T-helper 22 cell (primary cell): ENCODE measurements around the gene CACNA1D.

Experiments used
- DNase-seq: peaks from one replicate; pipeline ENCODE4 v3.0.0-alpha.2; 2020; ENCODE audit warnings: low read depth

Gene CACNA1D

DNA sequence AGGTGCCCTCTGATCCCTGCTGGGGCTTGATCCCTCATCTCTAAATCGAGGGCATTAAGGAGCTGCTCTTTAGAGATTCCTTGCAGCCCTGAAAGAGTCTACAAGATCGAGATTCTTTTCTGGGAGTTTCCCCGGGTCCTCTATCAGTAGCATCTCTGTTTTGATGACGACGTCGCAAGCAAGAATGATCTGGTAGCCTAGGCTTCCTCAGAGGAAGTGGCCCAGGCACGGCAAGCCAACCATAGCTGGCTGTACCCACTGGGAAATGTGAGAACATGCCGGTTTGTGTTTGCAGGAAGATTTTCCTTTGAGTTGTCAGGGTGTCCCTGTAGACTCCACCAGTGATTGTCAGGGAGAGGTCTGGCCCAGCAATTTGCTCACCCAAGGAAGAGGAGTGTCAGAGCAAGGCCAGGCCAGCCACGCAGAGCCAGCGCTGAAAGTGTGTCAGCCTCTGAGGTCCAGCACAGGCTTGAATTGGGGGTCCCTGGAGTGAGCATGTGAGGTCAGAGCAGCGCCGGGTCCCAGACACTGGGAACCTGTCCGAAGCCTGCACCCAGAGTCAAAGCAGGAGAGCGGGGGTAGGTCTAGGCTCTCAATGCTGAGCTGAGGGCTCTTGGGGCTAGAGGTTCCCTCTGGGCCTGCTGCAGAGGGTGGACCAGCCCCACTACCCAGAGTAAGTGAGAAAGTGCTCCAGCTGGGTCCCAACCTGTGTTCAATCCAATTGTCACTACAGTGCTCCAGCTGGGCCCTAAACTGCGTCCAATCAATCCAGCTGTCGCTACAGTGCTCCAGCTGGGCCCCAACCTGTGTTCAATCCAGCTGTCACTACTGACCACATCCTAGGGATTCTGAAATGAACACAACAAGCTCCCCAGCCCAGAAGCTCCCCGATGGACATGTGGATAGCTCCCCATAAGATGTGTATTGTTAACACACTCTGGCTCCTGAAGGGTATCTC is 256.1 kb downstream of the CACNA1D start:
- DNase-seq, result peak; percentile 13

DNA sequence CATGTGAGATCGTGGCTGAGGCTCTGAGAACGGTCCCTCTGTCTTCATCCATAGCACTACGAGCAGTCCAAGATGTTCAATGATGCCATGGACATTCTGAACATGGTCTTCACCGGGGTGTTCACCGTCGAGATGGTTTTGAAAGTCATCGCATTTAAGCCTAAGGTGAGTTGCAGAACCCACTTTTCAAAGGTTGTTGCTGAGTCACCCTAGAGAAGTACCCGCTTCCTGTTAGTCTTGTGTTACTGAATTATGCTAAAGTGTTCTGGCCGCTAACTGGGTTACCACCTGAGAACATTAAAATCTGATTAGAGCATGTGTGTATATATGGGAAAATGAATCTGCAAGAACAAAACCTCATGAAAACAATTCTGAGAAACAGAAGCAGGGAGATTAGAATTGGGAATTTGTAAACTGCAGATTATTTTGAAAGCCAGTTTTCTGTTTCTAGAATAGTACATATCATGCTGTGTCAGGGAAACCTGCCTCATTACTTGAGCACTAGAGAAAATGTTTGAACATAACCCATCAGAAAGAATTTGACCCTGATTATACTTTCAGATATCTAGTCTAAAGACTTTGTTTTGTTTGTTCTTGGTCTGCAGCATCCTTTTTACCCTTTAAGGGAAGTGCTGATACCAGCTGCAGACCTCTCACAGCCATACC is 259.2 kb downstream of the CACNA1D start:
- no peak for DNase-seq

DNA sequence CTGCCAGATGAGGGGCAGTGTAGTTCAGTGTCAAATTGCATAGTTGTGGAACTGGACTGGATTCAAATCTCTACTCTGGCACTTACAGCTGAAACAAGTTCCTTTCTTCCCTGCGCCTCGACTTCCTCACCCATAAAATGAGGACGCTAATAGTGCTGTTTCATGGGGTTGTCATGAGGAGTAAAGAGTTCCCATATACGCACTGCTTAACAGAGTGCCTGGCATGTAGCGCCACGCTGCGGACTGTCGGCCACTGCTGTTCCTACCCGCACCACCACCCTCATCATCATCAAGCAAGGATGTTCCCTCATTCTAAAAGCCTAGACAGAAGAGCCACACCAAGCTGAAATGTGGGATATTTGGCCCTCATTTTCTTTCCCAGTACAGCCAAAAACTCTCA is 259.9 kb downstream of the CACNA1D start:
- no peak for DNase-seq

DNA sequence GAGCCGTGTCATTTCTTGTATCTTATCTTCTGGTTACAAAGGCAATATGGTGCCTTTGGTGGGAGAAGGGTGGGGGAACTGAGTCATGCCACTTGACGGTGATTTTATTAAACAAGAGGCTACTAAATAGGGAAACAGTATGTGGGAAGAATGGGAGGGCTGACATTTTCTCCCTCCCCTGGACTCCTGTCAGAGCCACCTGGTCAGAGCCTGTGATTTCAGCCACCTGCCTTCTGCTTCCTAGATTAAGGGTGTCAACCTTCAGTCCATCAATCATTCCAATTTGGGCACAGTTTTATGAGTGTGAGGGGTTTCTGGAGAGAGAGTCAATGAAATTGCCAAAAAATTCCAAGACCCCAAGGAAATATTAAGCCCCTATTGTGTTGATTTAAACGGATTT is 264.4 kb downstream of the CACNA1D start:
- DNase-seq, result no peak

DNA sequence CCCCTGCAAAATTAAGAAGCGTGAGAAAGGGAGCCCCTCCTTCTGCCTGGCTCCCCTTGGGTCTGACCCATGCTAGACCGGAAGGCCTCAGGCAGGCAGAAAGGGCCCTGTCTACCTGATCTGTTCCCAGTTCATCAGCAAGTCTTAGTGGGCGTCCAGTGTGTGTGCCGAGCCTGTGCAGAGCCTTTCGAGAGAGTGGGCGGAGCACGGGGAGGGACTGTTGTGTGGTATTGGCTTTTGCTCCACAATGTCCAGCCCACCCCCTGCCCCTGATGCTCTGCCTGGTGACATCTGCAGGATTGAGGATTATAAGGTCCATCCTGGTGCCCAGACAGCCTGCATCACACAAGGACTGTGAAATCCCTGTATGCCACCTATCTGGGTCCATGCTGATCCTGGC is 268.9 kb downstream of the CACNA1D start:
- DNase-seq, result no peak

DNA sequence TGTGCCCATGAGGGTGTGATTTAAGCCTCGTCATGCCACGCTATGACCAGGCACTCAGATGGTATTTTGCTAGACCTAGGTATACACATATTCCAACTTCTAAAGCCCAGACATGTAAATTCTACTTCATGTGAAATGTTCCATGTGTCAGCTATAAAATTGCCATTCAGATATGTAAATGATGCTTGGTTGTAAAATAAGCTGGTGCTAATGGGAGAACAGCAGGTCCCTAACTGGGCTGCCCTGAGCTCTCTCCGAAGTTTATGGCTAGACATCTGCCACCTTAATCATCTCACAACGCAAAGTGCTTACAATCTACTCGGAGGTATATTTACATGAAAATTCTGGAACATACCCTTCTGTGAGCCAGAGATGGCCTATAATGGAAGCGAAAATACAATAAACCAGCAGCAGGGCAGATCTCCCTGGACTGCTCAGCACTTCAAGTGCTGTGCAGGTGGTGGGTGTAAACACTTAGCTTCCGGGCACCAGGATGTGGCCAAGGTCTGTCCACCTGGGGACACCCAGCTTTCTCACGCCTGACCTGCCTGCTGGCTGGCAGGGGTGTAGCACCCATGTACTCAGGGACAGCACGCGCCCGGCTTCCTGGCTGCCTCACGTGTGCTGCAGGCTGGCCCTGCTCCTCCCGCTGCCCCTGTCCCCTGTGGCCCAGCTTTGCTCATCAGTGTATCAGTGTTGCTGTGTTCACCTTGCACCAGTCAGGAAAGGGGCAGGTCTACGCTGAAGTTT is 269.8 kb downstream of the CACNA1D start:
- DNase-seq, result no peak

DNA sequence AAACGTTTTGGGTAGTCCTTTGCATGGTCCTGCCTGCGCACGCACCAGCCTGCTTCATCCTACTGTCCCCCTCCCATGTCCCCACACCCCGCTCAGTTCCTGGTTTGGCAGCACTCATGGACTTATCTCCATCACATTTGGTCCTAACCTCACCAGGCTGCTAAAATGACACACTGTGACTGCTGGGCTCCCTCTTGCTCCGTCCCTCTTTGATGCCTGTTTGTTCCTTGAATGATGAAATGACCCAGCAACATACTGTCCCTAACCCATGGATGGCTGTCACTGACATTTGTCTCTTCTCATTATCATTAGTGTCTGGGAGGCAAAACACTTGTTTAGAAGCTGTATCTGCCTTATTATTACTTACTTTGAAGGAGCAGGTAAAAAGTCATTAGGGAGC is 271.3 kb downstream of the CACNA1D start:
- DNase-seq, result no peak

DNA sequence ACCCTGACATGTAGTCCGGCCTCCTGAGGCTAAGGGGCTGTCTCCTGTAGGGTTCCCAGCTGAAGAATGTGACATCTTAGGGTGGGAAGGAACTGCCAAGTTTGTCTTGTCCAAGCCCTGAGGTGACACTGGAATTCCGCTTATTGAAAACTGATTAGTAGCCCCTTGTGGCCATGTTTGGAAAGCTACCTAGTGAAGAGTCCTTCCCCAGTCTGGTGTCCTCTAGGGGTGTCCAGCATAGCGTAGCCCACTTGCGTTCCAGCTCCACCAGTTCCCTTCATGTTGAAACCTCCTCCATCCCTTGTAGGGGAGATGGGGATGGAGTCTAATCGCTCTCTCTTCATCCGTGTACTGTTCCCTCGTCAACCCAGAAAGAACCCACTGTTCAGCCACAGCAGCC is 272.3 kb downstream of the CACNA1D start:
- no peak for DNase-seq

DNA sequence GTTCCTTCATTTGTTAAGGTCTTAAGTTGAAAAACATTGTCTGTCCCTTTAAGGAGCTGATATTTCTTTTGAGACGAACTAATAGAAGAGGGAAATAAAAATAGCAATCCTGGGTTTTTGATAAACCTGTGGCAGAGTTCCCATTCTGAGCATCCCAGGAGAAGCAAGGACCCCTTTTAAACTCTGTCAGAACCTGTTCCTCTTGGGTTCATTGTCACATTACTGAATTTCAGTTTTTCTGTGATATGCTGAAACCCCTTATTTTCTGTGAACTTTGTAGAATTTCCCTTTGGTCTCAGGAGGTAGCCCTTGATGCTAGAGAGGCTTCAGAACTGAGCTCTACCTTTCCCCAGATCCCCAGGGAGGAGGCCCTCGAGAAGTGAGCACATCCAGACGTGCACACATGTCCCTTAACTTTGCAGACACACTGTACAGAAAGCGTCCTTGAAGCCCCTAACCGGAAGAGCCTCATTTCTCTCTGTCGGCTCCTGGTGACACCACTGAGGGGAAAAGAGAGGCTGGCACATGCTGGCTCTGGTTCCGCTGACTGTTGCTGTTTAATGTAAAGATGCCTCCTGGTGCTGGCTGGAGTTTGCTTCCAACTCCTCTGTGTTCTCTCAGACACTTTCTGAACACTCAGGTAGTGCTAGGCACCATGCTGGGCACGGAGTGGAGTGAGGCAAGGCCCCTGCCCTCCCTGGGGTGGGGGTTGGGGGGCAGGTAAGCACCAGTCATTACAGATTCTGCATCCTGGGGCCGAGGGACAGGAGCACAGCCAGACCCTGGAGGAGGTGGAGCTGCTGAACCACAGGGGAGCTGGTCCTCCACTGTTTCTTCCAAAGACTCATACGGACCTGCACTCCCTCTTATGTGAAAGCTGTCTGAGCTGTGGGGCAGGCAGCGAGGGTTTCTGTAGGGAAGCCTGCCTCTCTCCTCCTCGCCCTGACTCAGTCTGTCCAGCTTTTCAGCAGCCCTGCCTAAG is 274.4 kb downstream of the CACNA1D start:
- no peak for DNase-seq

DNA sequence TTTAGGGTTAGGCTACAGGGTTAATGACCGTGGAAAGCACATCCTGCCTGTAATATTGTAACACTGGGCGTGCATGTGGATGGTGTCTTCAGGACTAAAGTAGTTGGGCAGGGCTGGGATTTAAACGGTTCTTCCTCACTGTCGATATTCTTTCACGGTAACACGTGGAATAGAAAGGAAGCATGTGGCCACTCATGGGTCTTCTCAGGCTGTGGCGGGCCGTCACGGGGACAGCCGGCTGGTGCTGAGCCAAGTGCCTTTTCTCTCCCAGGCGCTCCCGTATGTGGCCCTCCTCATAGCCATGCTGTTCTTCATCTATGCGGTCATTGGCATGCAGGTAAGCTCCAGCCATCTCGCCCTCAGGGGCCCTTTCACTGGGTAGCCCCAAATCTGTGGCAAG is 278.2 kb downstream of the CACNA1D start:
- DNase-seq, result no peak

DNA sequence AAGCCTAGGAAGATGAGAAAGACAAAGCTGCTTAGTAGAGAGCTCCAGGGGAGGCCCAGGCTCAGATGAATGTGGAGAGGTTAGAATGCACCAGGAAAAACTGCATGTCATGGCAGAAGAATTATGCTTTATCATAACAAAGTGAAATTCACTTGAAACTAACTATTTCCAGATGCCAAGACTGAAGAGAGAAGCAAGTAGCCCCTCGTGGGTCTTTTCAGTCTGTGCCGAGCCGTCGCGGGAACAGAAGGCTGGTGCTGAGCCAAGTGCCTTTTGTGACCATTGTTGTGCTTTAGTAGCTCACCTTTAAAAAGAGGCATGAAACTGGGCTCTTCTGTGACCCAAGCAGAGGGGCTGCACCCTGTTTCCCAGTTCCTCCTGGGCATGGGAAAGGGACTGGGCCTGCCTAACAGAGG is 278.6 kb downstream of the CACNA1D start:
- DNase-seq, result no peak

DNA sequence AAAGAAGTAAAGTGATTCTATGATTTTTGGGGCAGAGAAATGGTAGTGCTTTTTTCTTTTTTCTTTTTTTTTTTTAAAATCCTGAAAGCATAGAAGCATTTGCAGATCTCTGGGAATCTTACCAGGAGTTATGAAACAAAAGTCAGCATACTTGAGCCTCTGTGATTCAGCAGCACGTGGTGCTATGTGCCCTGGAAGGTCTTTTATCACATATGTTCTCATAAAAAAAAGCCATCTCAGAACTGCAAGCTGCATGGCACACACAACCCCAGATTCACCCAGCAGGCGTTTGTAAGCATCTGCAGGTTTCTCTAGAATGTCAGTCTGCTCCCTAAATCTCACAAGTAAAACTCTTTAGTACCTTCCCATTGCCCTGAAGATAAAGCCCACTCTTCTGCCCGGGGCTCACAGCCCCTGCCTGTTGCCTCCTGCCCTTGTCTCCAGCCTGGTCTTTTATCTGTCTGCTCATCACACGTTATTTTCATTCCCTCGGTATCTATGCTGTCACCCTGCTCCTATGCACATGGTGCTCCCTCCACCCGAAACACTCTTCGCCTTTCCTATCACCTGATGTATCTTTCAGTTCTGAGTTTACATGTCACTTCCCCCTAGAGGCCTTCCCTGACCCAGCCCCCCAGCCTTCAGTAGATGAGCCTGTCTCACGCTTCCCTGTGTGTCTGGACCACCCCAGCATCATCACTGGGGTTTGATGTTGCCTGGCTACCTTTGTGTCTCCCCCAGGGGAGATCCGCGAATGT is 279.4 kb downstream of the CACNA1D start:
- no peak for DNase-seq

DNA sequence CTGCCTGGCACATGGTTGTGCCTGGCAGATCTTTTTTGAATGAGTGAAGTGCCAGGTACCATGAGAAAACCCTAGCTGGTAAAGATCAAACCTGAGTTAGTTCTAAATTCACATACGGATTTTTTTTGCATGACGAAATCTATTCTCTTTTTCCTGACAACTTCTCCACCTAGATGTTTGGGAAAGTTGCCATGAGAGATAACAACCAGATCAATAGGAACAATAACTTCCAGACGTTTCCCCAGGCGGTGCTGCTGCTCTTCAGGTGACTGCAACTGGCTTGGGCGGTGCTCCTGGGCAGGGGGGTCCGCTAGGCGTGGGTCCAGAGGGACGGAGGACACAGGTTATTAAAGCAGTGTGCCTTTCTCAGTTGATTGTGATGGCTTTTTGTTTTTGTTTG is 280.0 kb downstream of the CACNA1D start:
- no peak for DNase-seq

DNA sequence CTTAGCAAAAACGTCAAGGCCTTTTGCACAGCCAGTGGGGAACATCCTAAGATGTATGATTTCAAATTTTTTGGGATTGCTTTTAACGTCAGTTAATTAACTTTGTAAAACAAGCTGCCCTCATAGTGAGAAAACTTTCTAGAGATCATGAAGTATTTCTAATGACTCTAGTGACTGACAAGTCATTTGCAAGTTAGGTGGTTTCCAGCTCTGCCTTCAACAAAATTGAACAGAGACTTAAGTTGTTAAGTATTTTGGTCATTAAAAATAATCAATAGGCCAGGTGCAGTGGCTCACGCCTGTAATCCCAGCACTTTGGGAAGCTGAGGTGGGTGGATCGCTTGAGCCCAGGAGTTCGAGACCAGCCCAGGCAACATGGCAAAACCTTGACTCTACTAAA is 280.6 kb downstream of the CACNA1D start:
- DNase-seq, result no peak

DNA sequence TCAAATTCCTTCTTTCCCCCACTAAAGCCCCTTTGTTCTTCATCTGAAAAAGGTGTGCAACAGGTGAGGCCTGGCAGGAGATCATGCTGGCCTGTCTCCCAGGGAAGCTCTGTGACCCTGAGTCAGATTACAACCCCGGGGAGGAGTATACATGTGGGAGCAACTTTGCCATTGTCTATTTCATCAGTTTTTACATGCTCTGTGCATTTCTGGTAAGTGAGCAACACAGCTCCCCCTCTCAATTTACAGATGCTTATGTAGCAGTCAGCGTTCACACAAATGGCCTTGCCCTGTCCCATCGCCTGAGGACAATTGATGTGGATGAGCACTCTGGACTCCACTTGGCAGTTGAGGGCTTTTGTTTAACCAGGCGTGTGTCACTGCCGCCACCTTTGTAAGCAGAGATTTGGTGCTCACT is 281.4 kb downstream of the CACNA1D start:
- DNase-seq, result no peak

DNA sequence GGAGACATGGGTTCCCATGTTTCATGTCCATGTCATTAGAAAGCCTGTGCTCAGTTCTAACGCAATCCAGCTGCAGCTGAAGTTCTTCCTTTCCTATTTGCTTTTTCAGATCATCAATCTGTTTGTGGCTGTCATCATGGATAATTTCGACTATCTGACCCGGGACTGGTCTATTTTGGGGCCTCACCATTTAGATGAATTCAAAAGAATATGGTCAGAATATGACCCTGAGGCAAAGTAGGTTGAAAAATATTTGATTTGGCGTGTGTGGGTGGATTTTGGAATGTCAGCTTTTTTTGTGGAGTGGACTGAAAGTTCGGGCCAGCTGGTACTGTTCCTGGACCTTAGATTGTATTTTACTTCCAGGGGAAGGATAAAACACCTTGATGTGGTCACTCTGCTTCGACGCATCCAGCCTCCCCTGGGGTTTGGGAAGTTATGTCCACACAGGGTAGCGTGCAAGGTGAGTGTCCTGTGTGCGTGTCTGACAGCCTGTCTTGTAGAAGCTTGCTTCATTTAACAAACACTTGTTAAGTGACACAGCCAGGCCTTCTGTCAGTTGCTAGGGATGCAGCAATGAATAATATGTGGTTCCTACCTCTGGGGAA is 282.2 kb downstream of the CACNA1D start:
- DNase-seq, result no peak

DNA sequence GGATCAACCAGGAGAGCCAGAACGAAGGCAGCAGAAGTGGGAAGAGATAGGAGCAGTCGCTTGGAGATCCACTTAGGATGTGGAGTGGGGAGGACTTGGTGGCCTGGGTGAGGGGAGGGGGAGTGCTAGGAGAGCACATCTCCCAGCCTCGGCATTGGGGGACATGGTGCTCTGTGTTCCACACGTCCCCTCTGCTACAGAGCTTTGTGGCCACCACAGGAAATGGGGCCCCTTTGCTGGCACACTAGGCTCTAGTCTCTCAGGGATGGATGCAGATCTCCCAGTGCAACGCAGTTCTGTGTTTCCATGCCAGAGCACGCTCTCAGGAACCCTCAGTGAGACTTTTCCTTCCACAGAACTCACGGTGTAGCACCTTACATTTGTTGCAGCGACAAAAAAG is 283.1 kb downstream of the CACNA1D start:
- DNase-seq, result no peak

DNA sequence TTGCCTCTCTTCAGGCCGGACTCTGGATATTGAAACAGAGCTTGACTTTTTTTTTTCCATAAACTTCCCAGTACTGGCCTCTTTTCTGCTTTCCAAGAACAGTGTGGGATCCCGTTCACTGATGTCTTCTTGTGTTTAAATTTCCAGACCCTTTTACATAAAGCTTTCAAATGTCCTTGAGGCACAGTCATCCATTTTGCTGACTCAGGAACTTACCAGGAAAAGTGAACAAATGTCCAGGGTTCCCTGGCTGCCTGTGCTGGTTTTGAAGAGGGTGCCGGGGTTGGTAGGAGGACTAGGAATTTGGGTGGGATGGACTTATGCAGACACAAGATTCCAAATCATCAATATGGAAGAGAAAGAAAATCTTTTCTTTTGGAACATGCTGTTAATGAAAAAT is 283.7 kb downstream of the CACNA1D start:
- DNase-seq, result no peak

DNA sequence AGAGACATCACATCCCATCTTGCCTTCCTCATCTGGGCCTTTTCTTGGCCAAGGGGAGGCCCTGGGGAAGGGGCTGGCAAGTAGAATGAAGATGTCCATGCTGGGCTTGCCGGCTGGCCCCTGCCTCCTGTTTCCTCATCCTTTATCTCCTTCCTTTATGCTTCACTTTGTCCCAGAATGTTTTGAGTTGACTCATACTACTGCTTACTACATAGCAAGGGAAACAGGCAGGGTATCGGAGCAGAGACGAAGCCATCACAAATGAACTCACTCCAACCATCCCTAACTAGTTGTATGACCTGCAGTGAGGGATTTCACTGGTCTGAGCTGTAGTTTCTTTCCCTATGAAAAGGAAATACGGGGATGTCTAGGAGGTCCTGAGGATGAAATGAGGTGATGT is 285.8 kb downstream of the CACNA1D start:
- no peak for DNase-seq

DNA sequence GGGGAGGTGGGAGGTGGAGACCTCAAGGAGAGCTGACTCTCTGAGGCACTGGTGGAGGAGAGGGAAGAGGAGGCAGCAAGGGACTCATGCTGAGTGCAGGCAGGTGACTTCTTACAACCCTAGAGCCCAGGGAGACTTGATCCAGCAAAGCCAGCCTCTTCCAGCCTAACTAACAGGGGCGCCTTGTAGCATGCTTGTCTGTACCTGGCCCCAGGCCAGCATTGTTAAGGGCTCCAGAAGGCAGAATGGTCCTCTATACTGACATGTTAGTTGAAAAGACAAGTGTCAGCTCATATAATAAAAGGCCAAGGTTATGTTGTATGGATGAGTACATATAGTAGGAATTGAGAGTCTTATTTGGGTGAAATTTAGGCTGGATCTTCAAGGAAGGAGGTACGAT is 286.4 kb downstream of the CACNA1D start:
- DNase-seq, result no peak
